22Rv1 (cell line): ENCODE results near the gene RIOK3.
"Not testable (repeated sequence)": the region's sequence is repeated elsewhere in the genome, so short reads cannot be mapped to it uniquely, and the experiment has no call there.

Source experiments
- H3K27ac ChIP-seq: fragments of 450-650 bp; 2 replicates; pipeline ENCODE4 v1.5.1; 2017
- ZFX ChIP-seq: fragments of 450-650 bp; IDR thresholded peaks from 2 replicates; pipeline ENCODE4 v1.6.1; 2017; ENCODE audit warnings: antibody characterized with exemption, borderline replicate concordance
- TF ChIP-seq, protein P1 (sequence below): fragments of 450-650 bp; IDR thresholded peaks from 2 replicates; pipeline ENCODE4 v1.5.1; 2017; ENCODE audit warnings: mild to moderate bottlenecking

RIOK3 gene

DNA sequence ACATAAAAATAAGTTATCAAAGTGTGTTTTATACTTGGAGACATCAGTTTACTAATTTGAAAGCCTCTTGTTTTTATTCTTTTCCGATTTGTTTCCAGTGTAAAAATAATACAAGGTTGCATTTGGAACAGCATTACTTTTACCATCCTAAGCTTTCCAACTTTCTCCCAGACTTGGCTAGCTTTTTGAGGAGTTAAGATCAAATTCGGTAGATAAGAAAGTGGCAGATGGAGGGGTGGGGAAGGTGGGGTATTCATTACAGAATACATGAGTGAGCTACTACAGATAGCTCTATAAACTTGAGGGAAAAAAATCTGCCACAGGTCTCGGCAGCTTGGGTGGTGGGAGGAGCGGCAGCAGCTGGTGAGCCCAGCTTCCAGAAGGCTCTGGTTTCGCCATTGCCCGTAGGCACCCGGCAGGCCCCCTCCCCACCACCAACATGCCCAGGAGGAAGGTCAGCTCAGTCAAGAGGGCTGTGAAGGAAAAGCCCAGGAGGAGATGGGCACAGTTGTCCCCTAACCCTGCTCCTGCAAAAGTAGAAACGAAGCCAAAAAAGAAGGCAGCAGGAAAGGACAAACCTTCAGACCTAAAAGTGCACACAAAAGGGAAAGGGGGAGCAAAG, 31.6 kb downstream of the RIOK3 start:
- H3K27ac ChIP-seq, result no peak overlapping the region
- TF ChIP-seq ZFX, result no peak
- TF ChIP-seq, protein P1, sequence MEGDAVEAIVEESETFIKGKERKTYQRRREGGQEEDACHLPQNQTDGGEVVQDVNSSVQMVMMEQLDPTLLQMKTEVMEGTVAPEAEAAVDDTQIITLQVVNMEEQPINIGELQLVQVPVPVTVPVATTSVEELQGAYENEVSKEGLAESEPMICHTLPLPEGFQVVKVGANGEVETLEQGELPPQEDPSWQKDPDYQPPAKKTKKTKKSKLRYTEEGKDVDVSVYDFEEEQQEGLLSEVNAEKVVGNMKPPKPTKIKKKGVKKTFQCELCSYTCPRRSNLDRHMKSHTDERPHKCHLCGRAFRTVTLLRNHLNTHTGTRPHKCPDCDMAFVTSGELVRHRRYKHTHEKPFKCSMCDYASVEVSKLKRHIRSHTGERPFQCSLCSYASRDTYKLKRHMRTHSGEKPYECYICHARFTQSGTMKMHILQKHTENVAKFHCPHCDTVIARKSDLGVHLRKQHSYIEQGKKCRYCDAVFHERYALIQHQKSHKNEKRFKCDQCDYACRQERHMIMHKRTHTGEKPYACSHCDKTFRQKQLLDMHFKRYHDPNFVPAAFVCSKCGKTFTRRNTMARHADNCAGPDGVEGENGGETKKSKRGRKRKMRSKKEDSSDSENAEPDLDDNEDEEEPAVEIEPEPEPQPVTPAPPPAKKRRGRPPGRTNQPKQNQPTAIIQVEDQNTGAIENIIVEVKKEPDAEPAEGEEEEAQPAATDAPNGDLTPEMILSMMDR, result no peak

DNA sequence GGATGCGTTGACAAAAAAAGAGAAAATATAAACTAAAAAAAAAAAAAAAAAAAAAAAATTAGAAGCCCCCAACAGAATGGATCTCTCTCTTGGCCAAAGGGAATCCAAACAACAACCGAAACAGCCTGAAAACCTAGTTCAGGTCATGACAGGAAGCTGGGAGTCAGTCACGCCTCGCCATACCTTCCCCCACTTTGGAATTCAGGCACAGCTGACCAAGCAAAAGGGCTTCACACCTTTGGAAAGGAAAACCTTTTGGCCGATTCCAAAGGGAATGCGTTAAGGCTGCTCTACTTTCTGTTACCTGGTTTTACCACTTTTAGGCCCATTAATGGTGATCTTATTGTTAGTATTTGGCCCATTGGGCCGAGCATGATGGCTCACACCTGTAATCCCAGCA, 32.3 kb downstream of the RIOK3 start:
- TF ChIP-seq, protein P1, result no peak
- no peak for TF ChIP-seq ZFX
- H3K27ac ChIP-seq, result no peak overlapping the region

DNA sequence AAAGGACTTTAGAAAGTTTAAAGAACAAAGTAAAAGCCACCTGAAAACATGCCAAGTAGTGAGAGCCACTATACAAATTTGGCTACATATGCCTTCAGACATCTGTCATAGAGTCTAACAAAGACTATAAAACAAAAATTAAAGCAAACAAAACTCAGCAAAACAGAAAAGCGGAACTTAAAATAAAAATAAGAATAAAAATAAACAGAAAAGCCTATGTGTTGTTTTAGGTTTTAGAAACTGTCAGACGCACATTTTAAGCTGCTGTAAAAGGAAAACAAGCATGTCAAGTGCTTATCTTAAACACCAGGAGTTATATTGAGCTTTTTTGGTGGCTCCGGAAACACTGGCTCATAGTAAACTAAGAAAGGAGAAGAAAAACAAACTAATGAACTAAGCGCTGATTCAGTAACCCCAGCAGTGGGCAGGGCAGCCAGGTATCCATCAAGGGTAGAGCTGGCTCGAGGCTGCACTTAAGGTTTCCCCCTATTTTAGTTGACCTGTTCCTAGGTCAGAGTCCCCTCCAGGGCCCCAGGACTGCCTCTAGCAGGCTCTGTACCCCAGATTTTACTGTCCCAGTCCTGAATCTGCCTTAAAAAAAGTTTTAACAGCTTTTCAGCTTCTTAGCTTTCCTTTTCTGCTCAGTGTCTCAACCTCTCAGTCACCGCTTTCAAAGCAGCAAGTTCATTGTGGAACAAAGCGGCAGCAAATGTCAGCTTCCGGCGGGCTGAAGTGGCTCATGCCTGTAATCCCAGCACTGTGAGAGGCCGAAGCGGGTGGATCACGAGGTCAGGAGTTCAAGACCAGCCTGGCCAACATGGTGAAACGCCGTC, 34.9 kb downstream of the RIOK3 start:
- no peak for TF ChIP-seq ZFX
- TF ChIP-seq, protein P1, result no peak
- H3K27ac ChIP-seq, result no peak overlapping the region

DNA sequence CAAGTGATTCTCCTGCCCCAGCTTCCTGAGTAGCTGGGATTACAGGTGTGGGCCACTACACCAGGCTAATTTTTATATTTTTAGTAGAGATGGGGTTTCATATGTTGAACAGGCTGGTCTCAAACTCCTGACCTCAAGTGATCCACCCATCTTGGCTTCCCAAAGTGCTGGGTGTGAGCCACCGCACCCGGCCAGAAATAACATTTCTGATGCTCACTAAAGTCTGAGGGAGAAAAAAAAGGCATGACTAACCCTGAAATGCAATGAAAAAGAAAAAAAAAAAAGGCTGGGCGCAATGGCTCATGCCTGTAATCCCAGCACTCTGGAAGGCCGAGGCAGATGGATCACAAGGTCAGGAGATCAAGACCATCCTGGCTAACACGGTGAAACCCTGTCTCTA, 36.5 kb downstream of the RIOK3 start:
- not testable (repeated sequence) for H3K27ac ChIP-seq

DNA sequence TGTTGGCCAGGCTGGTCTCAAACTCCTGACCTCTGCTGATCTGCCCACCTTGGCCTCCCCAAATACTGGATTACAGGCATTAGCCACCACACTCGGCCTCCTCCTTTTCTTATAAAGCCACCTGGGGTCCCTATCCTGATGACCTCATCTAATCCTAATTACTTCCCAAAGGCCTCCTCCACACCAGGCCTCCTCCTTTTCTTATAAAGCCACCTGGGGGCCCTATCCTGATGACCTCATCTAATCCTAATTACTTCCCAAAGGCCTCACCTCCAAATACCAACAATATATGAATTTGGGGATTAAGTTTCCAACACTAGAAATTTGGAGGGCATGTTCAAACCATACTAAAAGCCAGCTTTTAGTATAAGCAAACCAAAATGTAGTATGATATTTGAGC, 40.6 kb downstream of the RIOK3 start:
- no peak for TF ChIP-seq ZFX
- TF ChIP-seq, protein P1, result no peak
- no peak overlapping the region for H3K27ac ChIP-seq

DNA sequence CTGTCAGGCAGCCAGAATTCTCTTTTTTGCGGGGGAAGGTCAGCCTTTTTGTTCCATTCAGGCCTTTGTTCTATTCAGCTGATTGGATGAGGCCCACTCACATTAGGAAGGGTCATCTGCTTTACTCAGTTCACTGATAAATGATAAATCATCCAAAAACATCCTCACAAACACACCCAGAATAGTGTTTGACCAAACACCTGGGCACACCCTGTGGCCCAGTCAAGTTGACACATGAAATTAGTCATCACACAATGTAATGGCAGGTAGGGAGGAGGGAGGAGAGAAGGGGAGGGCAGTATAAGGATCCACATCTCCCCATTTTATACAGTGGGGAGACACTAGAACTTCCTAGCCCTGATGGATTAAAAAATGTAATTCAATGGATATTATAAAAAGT, 41.9 kb downstream of the RIOK3 start:
- TF ChIP-seq, protein P1, result no peak
- no peak for TF ChIP-seq ZFX
- H3K27ac ChIP-seq, result peak overlapping the region; percentile 83

DNA sequence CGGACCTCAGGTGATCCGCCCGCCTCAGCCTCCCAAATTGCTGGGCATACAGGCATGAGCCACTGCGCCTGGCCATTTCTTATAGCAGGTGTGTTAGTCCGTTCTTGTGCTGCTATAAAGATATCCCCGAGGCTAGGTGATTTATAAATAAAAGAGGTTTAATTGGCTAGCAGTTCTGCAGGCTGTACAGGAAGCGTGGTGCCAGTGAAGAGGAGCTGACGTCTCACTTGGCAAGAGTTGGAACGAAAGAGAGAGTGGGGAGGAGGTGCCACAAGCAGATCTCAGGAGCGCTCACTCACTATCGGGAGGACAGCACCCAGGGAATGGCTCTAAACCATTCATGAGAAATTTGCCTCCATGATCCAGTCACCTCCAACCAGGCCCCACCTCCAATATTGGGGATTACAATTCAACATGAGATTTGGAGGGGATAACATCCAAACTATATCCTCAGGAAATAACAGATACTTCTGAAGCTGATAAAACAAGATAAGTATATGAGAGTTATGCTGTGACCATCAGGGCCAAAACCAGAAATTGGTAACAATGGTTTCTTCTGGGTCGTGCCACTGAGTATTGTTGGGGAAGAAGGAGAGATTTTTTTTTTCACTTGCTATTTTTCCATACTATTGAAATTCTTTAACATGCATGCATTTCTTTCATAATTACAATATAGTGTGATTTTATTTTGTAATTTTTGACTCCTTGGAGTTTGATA, 42.8 kb downstream of the RIOK3 start:
- H3K27ac ChIP-seq, result peak overlapping the region; percentile 83
- TF ChIP-seq ZFX, result no peak
- TF ChIP-seq, protein P1, result no peak
